ENCODE results near the gene PDE5A. TPM values are rescaled to one million over a fixed set of nuclear protein-coding genes. Genes with fewer than 3 reads are reported as not detected.
"Not testable (repeated sequence)": the region's sequence is repeated elsewhere in the genome, so short reads cannot be mapped to it uniquely, and the experiment has no call there.

Gene PDE5A
- total and polyA plus RNA-seq, 10 of the 15 experiments (the other 5 are each of a cell fraction or from before 2014, with no cell fraction given), result under 0.01 to 3.9 (median 0.26) TPM; not detected in 1

GRCh38 chr4:119471259-119471658 is 157.3 kb downstream of the PDE5A start:
- in situ Hi-C loops (cut with MboI) (no loop called here), intact Hi-C loops (cut with micrococcal nuclease; ENCODE audit: unreplicated experiment) (no loop called here)
- Histone ChIP-seq H3K4me3 (0 out of 2 replicates have a peak overlapping the region, but pooled peaks have one; percentile 28), H3K4me2 (ENCODE audit: control insufficient read depth, insufficient read depth) (peak overlapping the region; percentile 48; the same call in 1 of the 2 replicates), H3K4me1 (ENCODE audit: control insufficient read depth, insufficient read depth, low read length) (peaks cover 5% of the 10 kb centered on the region), H2AFZ (ENCODE audit: control insufficient read depth, low read depth, low read length) (no peak overlapping the region), H3K9ac (ENCODE audit: control insufficient read depth, insufficient read depth, low read length) (no peak overlapping the region), H3K36me3 (ENCODE audit: control insufficient read depth in 2 of 2, insufficient read depth in 2 of 2, low read length in 1 of 2) (no peaks in the 10 kb centered on the region; a peak in 1 of 4 replicates), H3K9me3 (replicated peaks; ENCODE audit: control insufficient read depth, insufficient read depth, low read length) (no peaks in the 10 kb centered on the region), H3K27ac (ENCODE audit: control insufficient read depth, insufficient read depth) (peak overlapping the region; percentile 48; the same call in 1 of the 2 replicates), H3K27me3 (replicated peaks in 1 of 2; ENCODE audit: control insufficient read depth in 2 of 2, insufficient read depth in 2 of 2, low read length in 1 of 2) (no peaks in the 10 kb centered on the region), H4K20me1 (ENCODE audit: control insufficient read depth, insufficient read depth) (no peaks in the 10 kb centered on the region), H3K79me2 (ENCODE audit: control insufficient read depth, insufficient read depth, low read length) (no peaks in the 10 kb centered on the region)
- 75% methylated on average over 3 of the region's 3 CpGs for WGBS (ENCODE audit: insufficient coverage, insufficient replicate concordance, low lambda C conversion rate, missing lambda C conversion rate)
- POLR2A ChIA-PET, result no interaction called here
- TF ChIP-seq RUNX3 (IDR thresholded peaks at IDR 0.05; ENCODE audit: low read length) (peak; percentile 39; the same call in 1 of the 2 replicates), JUND (IDR thresholded peaks at IDR 0.05; ENCODE audit: low read depth, low read length) (no peak)
- DNase-seq (ENCODE audit: low read depth, low spot score) (no peak), ATAC-seq (peak; percentile 73), FAIRE-seq (no peak)
- RAD21 ChIA-PET (ENCODE audit: unreplicated experiment), result no interaction called here
- no TSS peak for BruUV-seq (replicated peaks)
- SMC1A ChIA-PET (ENCODE audit: uncharacterized antibody, unreplicated experiment), result no interaction called here
- CTCF ChIA-PET, result no interaction called here

- H3K9me3 ChIP-seq (replicated peaks; ENCODE audit: control insufficient read depth, insufficient read depth, low read length); FAIRE-seq; POLR2A ChIA-PET; H3K27me3 ChIP-seq (replicated peaks in 1 of 2; ENCODE audit: control insufficient read depth in 2 of 2, insufficient read depth in 2 of 2, low read length in 1 of 2); DNase-seq (ENCODE audit: low read depth, low spot score); in situ Hi-C loops (cut with MboI); H3K36me3 ChIP-seq (ENCODE audit: control insufficient read depth in 2 of 2, insufficient read depth in 2 of 2, low read length in 1 of 2); H3K9ac ChIP-seq (ENCODE audit: control insufficient read depth, insufficient read depth, low read length); H4K20me1 ChIP-seq (ENCODE audit: control insufficient read depth, insufficient read depth); CTCF ChIA-PET; H3K4me3 ChIP-seq; H3K4me1 ChIP-seq (ENCODE audit: control insufficient read depth, insufficient read depth, low read length); BruUV-seq (replicated peaks); H3K79me2 ChIP-seq (ENCODE audit: control insufficient read depth, insufficient read depth, low read length); SMC1A ChIA-PET (ENCODE audit: uncharacterized antibody, unreplicated experiment); intact Hi-C loops (cut with micrococcal nuclease; ENCODE audit: unreplicated experiment); RAD21 ChIA-PET (ENCODE audit: unreplicated experiment); H2AFZ ChIP-seq (ENCODE audit: control insufficient read depth, low read depth, low read length): not testable (repeated sequence)
- Histone ChIP-seq H3K4me2 (ENCODE audit: control insufficient read depth, insufficient read depth) (0 out of 2 replicates have a peak overlapping the region, but pooled peaks have one; percentile 48), H3K27ac (ENCODE audit: control insufficient read depth, insufficient read depth) (peak overlapping the region; percentile 48; the same call in 1 of the 2 replicates)
- ATAC-seq, result peak; percentile 60
Observed at GRCh38 chr4:119470737-119471063, 157.9 kb downstream of the PDE5A start.

Measured in GM12878 (cell line).